Panc1 (cell line): ENCODE measurements around the gene PLCD1. TPM values are rescaled to one million over a fixed set of nuclear protein-coding genes. Genes with fewer than 3 reads are reported as not detected.

Experiments used
- ATAC-seq: fragments of 200-7000 bp; cut with Tn5 transposase; 2 replicates; pipeline ENCODE4 v1.9.1; 2020; ENCODE audit warnings: mild to moderate bottlenecking, moderate library complexity
- BruUV-seq: library from RNA; stranded (reverse); fragments of 400-500 nt; replicated peaks from 2 replicates; lab custom pipeline; 2021; lab: Mats Ljungman, UMichigan
- CTCF ChIA-PET: fragments of 300-600 bp; sonication (Branson Sonifier 250); formaldehyde crosslinking; loops from one replicate; lab custom pipeline; 2022; ENCODE audit warnings: antibody characterized with exemption; lab: Charles Lee
- POLR2A ChIA-PET: fragments of 300-600 bp; sonication (Branson Sonifier 250); formaldehyde crosslinking; loops from one replicate; lab custom pipeline; 2022; ENCODE audit warnings: antibody characterized with exemption; lab: Charles Lee
- DNase-seq: peaks from one replicate; pipeline ENCODE4 v3.0.0-alpha.2; 2010; ENCODE audit warnings: low read depth, low spot score
- H3K27ac ChIP-seq: 2 replicates; pipeline ENCODE4 v1.5.1; 2011; ENCODE audit warnings: mild to moderate bottlenecking, low read length, inconsistent platforms
- H3K27me3 ChIP-seq: fragments of 200-500 bp; sonication (Bioruptor generic); 2 replicates; pipeline ENCODE4 v1.6.0; 2014; ENCODE audit warnings: low read length, inconsistent platforms; ENCODE audit not compliant: control insufficient read depth, insufficient read depth
- H3K36me3 ChIP-seq: fragments of 200-500 bp; sonication (Bioruptor generic); 2 replicates; pipeline ENCODE4 v1.5.1; 2014; ENCODE audit warnings: inconsistent platforms, mild to moderate bottlenecking, low read length, moderate library complexity; ENCODE audit not compliant: control insufficient read depth, insufficient read depth
- H3K4me1 ChIP-seq: 2 replicates; pipeline ENCODE4 v1.5.1; 2011; ENCODE audit warnings: inconsistent platforms, mild to moderate bottlenecking, low read length, moderate library complexity; ENCODE audit not compliant: control insufficient read depth, insufficient read depth
- H3K4me3 ChIP-seq, 2 experiments: 2 replicates each; pipeline ENCODE4 v1.5.1; 2011 to 2012; ENCODE audit warnings: low read depth in 2 of 2, low read length in 2 of 2, mild to moderate bottlenecking in 2 of 2, inconsistent platforms in 1 of 2, moderate library complexity in 1 of 2
- H3K9me3 ChIP-seq: fragments of 200-500 bp; sonication (Bioruptor generic); 2 replicates; pipeline ENCODE4 v1.5.1; 2014; ENCODE audit warnings: low read depth, mild to moderate bottlenecking, inconsistent platforms, low read length, moderate library complexity; ENCODE audit not compliant: control insufficient read depth, insufficient read depth
- POLR2AphosphoS5 ChIP-seq: IDR thresholded peaks from 2 replicates; pipeline ENCODE4 v1.6.1; 2012; ENCODE audit warnings: mild to moderate bottlenecking, low read depth, low read length, moderate library complexity
- REST ChIP-seq, 2 experiments: IDR thresholded peaks; 2 replicates each; pipeline ENCODE4 v1.6.1; 2011 to 2012; ENCODE audit warnings: low read depth in 2 of 2, control low read depth in 1 of 2, low read length in 1 of 2, mild to moderate bottlenecking in 1 of 2, moderate library complexity in 1 of 2; ENCODE audit not compliant: insufficient read depth in 1 of 2
- SIN3A ChIP-seq: IDR thresholded peaks from 2 replicates; pipeline ENCODE4 v1.6.1; 2012; ENCODE audit warnings: low read depth, mild to moderate bottlenecking, low read length, moderate library complexity, borderline replicate concordance; ENCODE audit not compliant: insufficient read depth
- TCF7L2 ChIP-seq: IDR thresholded peaks from 2 replicates; pipeline ENCODE4 v1.6.1; 2011; ENCODE audit warnings: mild to moderate bottlenecking, low read depth, low read length, inconsistent platforms
- in situ Hi-C: cut with HindIII; loops from 2 replicates; pipeline ENCODE4 v1.10.0; 2016; ENCODE audit warnings: low sequenced_read_pairs, low pct_unique_long_range_greater_than_20kb
- intact Hi-C: fragments of 100-400 bp; cut with micrococcal nuclease; formaldehyde crosslinking; loops from one replicate; pipeline ENCODE4 v1.10.0; 2022; ENCODE audit not compliant: unreplicated experiment
- total RNA-seq: library from RNA; stranded (reverse); gene quantifications from one replicate; pipeline ENCODE4 v1.2.1, GENCODE V29; 2021; ENCODE audit not compliant: unreplicated experiment
- TF ChIP-seq, protein P1 (sequence below): fragments of 450-650 bp; IDR thresholded peaks from 2 replicates; pipeline ENCODE4 v1.5.1; 2017; ENCODE audit warnings: mild to moderate bottlenecking

The PLCD1 gene
- total RNA-seq, 1 experiment from 2014 or later: 1.8 TPM

DNA sequence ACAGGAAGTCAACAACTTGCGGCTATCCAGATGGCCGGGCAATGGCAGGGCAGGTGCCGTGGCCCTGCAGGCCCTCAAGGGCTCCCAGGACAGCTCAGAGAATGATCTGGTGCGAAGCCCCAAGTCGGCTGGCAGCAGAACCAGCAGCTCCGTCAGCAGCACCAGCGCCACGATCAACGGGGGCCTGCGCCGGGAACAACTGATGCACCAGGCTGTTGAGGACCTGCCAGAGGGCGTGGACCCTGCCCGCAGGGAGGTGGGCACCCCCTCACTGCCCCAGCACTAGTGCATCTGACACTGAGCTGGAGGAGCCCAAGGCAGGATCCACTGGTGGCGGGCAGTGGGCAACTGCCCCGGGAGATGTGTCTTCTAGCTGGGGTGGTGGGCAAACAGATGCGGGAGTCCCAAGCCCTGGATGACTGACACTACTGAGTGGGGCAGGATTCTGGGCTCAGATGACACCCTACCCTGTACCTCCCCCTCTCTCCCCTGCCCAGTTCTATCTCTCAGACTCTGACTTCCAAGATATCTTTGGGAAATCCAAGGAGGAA, 22.9 kb downstream of the PLCD1 start:
- CTCF ChIA-PET: no interaction called here
- in situ Hi-C loops (no loop called here), intact Hi-C loops (no loop called here)
- DNase-seq (no peak), ATAC-seq (no peak)
- Histone ChIP-seq H3K4me1 (no peaks in the 10 kb centered on the region), H3K36me3 (no peaks in the 10 kb centered on the region), H3K9me3 (no peaks in the 10 kb centered on the region), H3K27ac (no peak overlapping the region), H3K27me3 (no peaks in the 10 kb centered on the region), H3K4me3 (no peak overlapping the region)
- TF ChIP-seq TCF7L2 (no peak), SIN3A (no peak), REST (IDR thresholded peaks at IDR 0.05; ENCODE audit: insufficient read depth in 1 of 2, low read depth in 2 of 2, low read length in 1 of 2) (no peak), POLR2AphosphoS5 (no peak)
- TF ChIP-seq, protein P1, sequence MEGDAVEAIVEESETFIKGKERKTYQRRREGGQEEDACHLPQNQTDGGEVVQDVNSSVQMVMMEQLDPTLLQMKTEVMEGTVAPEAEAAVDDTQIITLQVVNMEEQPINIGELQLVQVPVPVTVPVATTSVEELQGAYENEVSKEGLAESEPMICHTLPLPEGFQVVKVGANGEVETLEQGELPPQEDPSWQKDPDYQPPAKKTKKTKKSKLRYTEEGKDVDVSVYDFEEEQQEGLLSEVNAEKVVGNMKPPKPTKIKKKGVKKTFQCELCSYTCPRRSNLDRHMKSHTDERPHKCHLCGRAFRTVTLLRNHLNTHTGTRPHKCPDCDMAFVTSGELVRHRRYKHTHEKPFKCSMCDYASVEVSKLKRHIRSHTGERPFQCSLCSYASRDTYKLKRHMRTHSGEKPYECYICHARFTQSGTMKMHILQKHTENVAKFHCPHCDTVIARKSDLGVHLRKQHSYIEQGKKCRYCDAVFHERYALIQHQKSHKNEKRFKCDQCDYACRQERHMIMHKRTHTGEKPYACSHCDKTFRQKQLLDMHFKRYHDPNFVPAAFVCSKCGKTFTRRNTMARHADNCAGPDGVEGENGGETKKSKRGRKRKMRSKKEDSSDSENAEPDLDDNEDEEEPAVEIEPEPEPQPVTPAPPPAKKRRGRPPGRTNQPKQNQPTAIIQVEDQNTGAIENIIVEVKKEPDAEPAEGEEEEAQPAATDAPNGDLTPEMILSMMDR: no peak
- no TSS peak for BruUV-seq
- POLR2A ChIA-PET: no interaction called here

- in situ Hi-C loops: no loop called here
- H3K4me1 ChIP-seq: no peaks in the 10 kb centered on the region
- ChIA-PET POLR2A (no interaction called here), CTCF (no interaction called here)
- BruUV-seq: no TSS peak
- no peaks in the 10 kb centered on the region for H3K36me3 ChIP-seq
- ATAC-seq: no peak
- H3K27ac ChIP-seq: no peak overlapping the region
- H3K27me3 ChIP-seq: no peaks in the 10 kb centered on the region
- no peak for DNase-seq
- intact Hi-C loops: no loop called here
- TF ChIP-seq POLR2AphosphoS5 (no peak), REST (IDR thresholded peaks at IDR 0.05; ENCODE audit: insufficient read depth in 1 of 2, low read depth in 2 of 2, low read length in 1 of 2) (no peak), SIN3A (no peak), TCF7L2 (no peak)
- TF ChIP-seq, protein P1: no peak
- no peaks in the 10 kb centered on the region for H3K9me3 ChIP-seq
- H3K4me3 ChIP-seq: no peak overlapping the region
These were observed 23.4 kb downstream of the PLCD1 start for GRCh38 chr3:38006031-38006430.
